OCI-LY1 (cell line): ENCODE measurements around the gene BABAM2.

Source experiments
- H2AFZ ChIP-seq: fragments of 200-600 bp; sonication (generic), shearing (Covaris generic); 2 replicates; pipeline ENCODE4 v1.6.0; 2014; ENCODE audit warnings: antibody characterized with exemption, mild to moderate bottlenecking, low read length
- H3F3A ChIP-seq: fragments of 200-600 bp; sonication (generic), shearing (Covaris generic); 2 replicates; pipeline ENCODE4 v1.6.0; 2014; ENCODE audit warnings: mild to moderate bottlenecking, antibody characterized with exemption, low read length, moderate library complexity; ENCODE audit not compliant: insufficient read depth
- H3K27ac ChIP-seq: fragments of 200-600 bp; sonication (generic); 2 replicates; pipeline ENCODE4 v1.5.1; 2014; ENCODE audit warnings: low read length, mixed run types, mild to moderate bottlenecking, low read depth; ENCODE audit not compliant: poor library complexity, severe bottlenecking
- H3K27me3 ChIP-seq: fragments of 200-600 bp; sonication (generic); 2 replicates; pipeline ENCODE4 v1.6.0; 2014; ENCODE audit warnings: antibody characterized with exemption, mild to moderate bottlenecking, low read length, moderate library complexity; ENCODE audit not compliant: insufficient read depth
- H3K36me3 ChIP-seq: fragments of 200-600 bp; sonication (generic); 2 replicates; pipeline ENCODE4 v1.6.1; 2014; ENCODE audit warnings: mild to moderate bottlenecking, antibody characterized with exemption, low read length, moderate library complexity, mixed read lengths; ENCODE audit not compliant: insufficient read depth
- H3K4me1 ChIP-seq: fragments of 200-600 bp; sonication (generic); 2 replicates; pipeline ENCODE4 v1.5.1; 2014; ENCODE audit warnings: mild to moderate bottlenecking, low read length, moderate library complexity; ENCODE audit not compliant: insufficient read depth, severe bottlenecking
- H3K4me2 ChIP-seq: fragments of 200-600 bp; sonication (generic), shearing (Covaris generic); 2 replicates; pipeline ENCODE4 v1.6.1; 2014; ENCODE audit warnings: low read length
- H3K4me3 ChIP-seq: fragments of 200-600 bp; sonication (generic); 2 replicates; pipeline ENCODE4 v1.5.1; 2014; ENCODE audit warnings: low read length, low read depth, mild to moderate bottlenecking, mixed read lengths; ENCODE audit not compliant: poor library complexity, severe bottlenecking
- H3K79me2 ChIP-seq: fragments of 200-600 bp; shearing (Covaris generic); 2 replicates; pipeline ENCODE4 v1.6.1; 2016; ENCODE audit warnings: mixed run types, low read length, mixed read lengths; ENCODE audit not compliant: insufficient read depth
- H3K9ac ChIP-seq: fragments of 200-600 bp; sonication (generic), shearing (Covaris generic); 2 replicates; pipeline ENCODE4 v1.6.1; 2014; ENCODE audit warnings: mild to moderate bottlenecking, low read length, mixed read lengths
- H3K9me2 ChIP-seq: fragments of 200-600 bp; sonication (generic), shearing (Covaris generic); 2 replicates; pipeline ENCODE4 v1.6.1; 2014; ENCODE audit warnings: low read depth, mild to moderate bottlenecking, low read length, mixed read lengths
- H3K9me3 ChIP-seq: fragments of 200-600 bp; shearing (Covaris generic); 2 replicates; pipeline ENCODE4 v1.6.1; 2014; ENCODE audit warnings: low read length, mixed read lengths
- H4K20me1 ChIP-seq: fragments of 200-600 bp; sonication (generic), shearing (Covaris generic); 2 replicates; pipeline ENCODE4 v1.6.0; 2016; ENCODE audit warnings: mild to moderate bottlenecking, low read length; ENCODE audit not compliant: insufficient read depth
- EZH2 ChIP-seq: fragments of 200-600 bp; sonication (generic), shearing (Covaris generic); IDR thresholded peaks from 2 replicates; pipeline ENCODE4 v1.8.0; 2017; ENCODE audit warnings: borderline replicate concordance, mixed run types, mild to moderate bottlenecking, antibody characterized with exemption, low read length, moderate library complexity, mixed read lengths
- TF ChIP-seq, protein P1 (sequence below): fragments of 200-600 bp; sonication (generic), shearing (Covaris generic); IDR thresholded peaks from 2 replicates; pipeline ENCODE4 v1.5.1; 2017; ENCODE audit warnings: mild to moderate bottlenecking, antibody characterized with exemption, low read length, moderate library complexity, mixed read lengths

The BABAM2 gene

DNA sequence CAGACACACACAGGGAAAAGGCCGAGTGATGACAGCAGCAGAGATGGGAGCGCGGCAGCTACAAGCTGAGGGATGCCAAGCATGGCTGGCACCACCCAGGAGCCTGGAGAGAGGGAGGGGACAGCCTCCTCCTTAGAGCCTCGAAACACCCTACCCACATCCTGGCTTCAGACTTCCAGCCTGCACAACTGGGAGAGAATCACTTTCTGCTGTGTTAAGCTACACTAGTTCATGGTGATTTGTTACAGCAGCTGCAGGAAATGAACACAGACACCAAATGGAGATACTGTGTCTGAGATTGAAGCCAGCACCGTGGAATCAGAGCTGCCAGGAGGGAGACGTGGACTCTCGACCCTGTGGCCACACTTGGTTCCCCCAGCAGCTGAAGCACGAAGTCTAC, 474.6 kb downstream of the BABAM2 start:
- Histone ChIP-seq H3K27ac (no peak overlapping the region), H3F3A (no peaks in the 10 kb centered on the region), H3K4me3 (no peak overlapping the region), H3K36me3 (no peaks in the 10 kb centered on the region), H3K4me1 (no peaks in the 10 kb centered on the region), H4K20me1 (no peaks in the 10 kb centered on the region), H3K4me2 (no peak overlapping the region), H3K79me2 (no peaks in the 10 kb centered on the region), H3K9me2 (no peaks in the 10 kb centered on the region), H3K9ac (no peak overlapping the region), H3K27me3 (0 out of 2 replicates have a peak, but pooled peaks cover 3% of the 10 kb centered on the region), H2AFZ (no peak overlapping the region), H3K9me3 (no peaks in the 10 kb centered on the region)
- TF ChIP-seq, protein P1, sequence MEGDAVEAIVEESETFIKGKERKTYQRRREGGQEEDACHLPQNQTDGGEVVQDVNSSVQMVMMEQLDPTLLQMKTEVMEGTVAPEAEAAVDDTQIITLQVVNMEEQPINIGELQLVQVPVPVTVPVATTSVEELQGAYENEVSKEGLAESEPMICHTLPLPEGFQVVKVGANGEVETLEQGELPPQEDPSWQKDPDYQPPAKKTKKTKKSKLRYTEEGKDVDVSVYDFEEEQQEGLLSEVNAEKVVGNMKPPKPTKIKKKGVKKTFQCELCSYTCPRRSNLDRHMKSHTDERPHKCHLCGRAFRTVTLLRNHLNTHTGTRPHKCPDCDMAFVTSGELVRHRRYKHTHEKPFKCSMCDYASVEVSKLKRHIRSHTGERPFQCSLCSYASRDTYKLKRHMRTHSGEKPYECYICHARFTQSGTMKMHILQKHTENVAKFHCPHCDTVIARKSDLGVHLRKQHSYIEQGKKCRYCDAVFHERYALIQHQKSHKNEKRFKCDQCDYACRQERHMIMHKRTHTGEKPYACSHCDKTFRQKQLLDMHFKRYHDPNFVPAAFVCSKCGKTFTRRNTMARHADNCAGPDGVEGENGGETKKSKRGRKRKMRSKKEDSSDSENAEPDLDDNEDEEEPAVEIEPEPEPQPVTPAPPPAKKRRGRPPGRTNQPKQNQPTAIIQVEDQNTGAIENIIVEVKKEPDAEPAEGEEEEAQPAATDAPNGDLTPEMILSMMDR: no peak
- no peak for TF ChIP-seq EZH2

DNA sequence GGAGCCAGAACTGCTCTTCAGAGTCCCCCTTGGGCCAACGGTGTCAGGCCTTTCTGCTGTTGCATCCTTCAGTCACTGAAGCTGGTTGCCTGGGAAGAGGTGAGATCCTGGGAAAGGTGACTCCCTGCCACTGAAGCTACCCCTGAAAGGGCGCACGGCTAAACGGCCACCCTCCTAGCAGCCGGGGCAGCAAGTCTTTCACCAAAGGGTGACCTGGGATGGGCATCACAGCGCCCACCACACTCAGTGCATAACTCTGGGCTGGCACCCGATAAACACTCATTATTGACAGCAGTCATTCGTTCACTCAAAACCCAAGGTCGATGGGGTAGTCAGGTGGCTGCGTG, 475.6 kb downstream of the BABAM2 start:
- no peaks in the 10 kb centered on the region for H4K20me1 ChIP-seq
- peaks cover 3% of the 10 kb centered on the region; the same call in 1 of the 2 replicates for H3K27me3 ChIP-seq
- no peaks in the 10 kb centered on the region for H3K36me3 ChIP-seq
- H3K9me2 ChIP-seq: no peaks in the 10 kb centered on the region
- H3F3A ChIP-seq: no peaks in the 10 kb centered on the region
- no peak overlapping the region for H3K9ac ChIP-seq
- H3K27ac ChIP-seq: no peak overlapping the region
- no peak for TF ChIP-seq EZH2
- H3K4me2 ChIP-seq: no peak overlapping the region
- H3K79me2 ChIP-seq: no peaks in the 10 kb centered on the region
- no peaks in the 10 kb centered on the region for H3K4me1 ChIP-seq
- H3K4me3 ChIP-seq: no peak overlapping the region
- H2AFZ ChIP-seq: no peak overlapping the region
- no peaks in the 10 kb centered on the region for H3K9me3 ChIP-seq

DNA sequence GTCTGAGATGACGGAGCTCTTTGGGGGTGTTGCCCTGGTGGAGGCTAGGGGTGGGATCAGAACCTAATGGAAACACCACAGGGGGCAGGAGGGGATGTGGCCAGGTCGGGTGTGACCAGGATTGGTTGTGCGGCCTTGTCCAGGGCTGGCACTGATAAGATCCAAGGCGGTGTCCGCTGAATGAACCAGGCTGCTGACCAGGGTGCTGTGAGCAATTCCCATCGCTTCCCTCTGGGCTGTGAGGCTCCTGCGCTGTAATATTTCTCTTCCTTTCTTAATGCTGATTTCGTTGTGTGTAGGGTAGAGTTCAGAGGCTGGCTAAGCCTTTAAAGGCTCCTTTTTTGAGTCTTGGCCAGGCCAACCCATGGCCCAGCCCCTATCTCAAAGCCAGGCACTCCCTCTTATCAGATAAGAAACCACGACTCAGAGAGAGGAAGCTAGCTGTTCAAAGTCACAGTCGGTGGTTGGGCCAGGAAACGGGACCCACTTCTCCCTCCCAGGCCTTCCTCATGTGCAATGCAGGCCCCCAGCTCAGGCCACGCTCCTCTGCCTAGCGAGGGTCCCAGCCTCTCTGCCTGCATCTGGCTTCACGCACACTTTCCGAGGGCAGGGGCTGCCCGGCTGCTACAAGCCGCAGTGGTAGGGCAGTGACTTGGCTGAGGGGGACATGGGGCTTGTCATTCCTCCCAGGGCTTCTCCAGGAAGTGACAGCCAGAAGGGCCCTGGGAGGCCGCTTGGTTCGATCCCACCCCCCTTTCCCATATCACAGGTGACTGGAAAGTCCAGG, 476.2 kb downstream of the BABAM2 start:
- no peak overlapping the region for H3K27ac ChIP-seq
- no peaks in the 10 kb centered on the region for H3F3A ChIP-seq
- no peak for TF ChIP-seq EZH2
- TF ChIP-seq, protein P1: no peak
- H3K36me3 ChIP-seq: no peaks in the 10 kb centered on the region
- H3K9me2 ChIP-seq: no peaks in the 10 kb centered on the region
- peaks cover 3% of the 10 kb centered on the region; the same call in 1 of the 2 replicates for H3K27me3 ChIP-seq
- H3K9me3 ChIP-seq: no peaks in the 10 kb centered on the region
- no peak overlapping the region for H3K4me3 ChIP-seq
- no peaks in the 10 kb centered on the region for H3K4me1 ChIP-seq
- H3K79me2 ChIP-seq: no peaks in the 10 kb centered on the region
- H3K4me2 ChIP-seq: no peak overlapping the region
- no peak overlapping the region for H3K9ac ChIP-seq
- H4K20me1 ChIP-seq: no peaks in the 10 kb centered on the region
- no peak overlapping the region for H2AFZ ChIP-seq
